ENCODE data around the gene ITPRID1. TPM values are rescaled to one million over a fixed set of nuclear protein-coding genes. Genes with fewer than 3 reads are reported as not detected.

The ITPRID1 gene
- total RNA-seq, 2 experiments from 2014 or later: not detected

- Mint-ChIP-seq H3K27ac (no peak overlapping the region), H3K4me1 (no peaks in the 10 kb centered on the region), H3K36me3 (no peaks in the 10 kb centered on the region), H3K4me3 (no peak overlapping the region), H3K9me3 (no peaks in the 10 kb centered on the region), H3K27me3 (no peaks in the 10 kb centered on the region)
- DNase-seq: no peak
Observed at GRCh38 chr7:31549611-31550010, 35.7 kb downstream of the ITPRID1 start.

- no peaks in the 10 kb centered on the region for H3K36me3 Mint-ChIP-seq
- H3K4me1 Mint-ChIP-seq: no peaks in the 10 kb centered on the region
Observed at GRCh38 chr7:31550432-31550831, 36.5 kb downstream of the ITPRID1 start.

GRCh38 chr7:31553661-31554081 lies 39.8 kb downstream of the ITPRID1 start:
- H3K4me3 Mint-ChIP-seq: no peak overlapping the region
- no peaks in the 10 kb centered on the region for H3K27me3 Mint-ChIP-seq
- no peak overlapping the region for H3K27ac Mint-ChIP-seq
- no peaks in the 10 kb centered on the region for H3K4me1 Mint-ChIP-seq
- no peaks in the 10 kb centered on the region for H3K9me3 Mint-ChIP-seq
- no peaks in the 10 kb centered on the region for H3K36me3 Mint-ChIP-seq
- no peak for DNase-seq

More at GRCh38 chr7:31550432-31550831, 36.5 kb downstream of the ITPRID1 start:
- Mint-ChIP-seq H3K27ac (no peak overlapping the region), H3K4me3 (no peak overlapping the region), H3K27me3 (no peaks in the 10 kb centered on the region), H3K9me3 (no peaks in the 10 kb centered on the region)
- no peak for DNase-seq

- no peak for DNase-seq
- Mint-ChIP-seq H3K36me3 (no peaks in the 10 kb centered on the region), H3K27me3 (no peaks in the 10 kb centered on the region), H3K9me3 (no peaks in the 10 kb centered on the region), H3K27ac (no peak overlapping the region), H3K4me3 (no peak overlapping the region), H3K4me1 (no peaks in the 10 kb centered on the region)
Observed at GRCh38 chr7:31562002-31562401, 48.1 kb downstream of the ITPRID1 start.

GRCh38 chr7:31563522-31563921 lies 49.6 kb downstream of the ITPRID1 start:
- Mint-ChIP-seq H3K4me1 (no peaks in the 10 kb centered on the region), H3K27ac (no peak overlapping the region), H3K9me3 (no peaks in the 10 kb centered on the region), H3K27me3 (no peaks in the 10 kb centered on the region), H3K36me3 (no peaks in the 10 kb centered on the region), H3K4me3 (no peak overlapping the region)
- DNase-seq: no peak

GRCh38 chr7:31563951-31564350 lies 50.1 kb downstream of the ITPRID1 start:
- Mint-ChIP-seq H3K4me1 (no peaks in the 10 kb centered on the region), H3K9me3 (no peaks in the 10 kb centered on the region), H3K27ac (no peak overlapping the region), H3K27me3 (no peaks in the 10 kb centered on the region), H3K36me3 (no peaks in the 10 kb centered on the region), H3K4me3 (no peak overlapping the region)
- no peak for DNase-seq

- H3K27ac Mint-ChIP-seq: no peak overlapping the region
- H3K4me3 Mint-ChIP-seq: no peak overlapping the region
- H3K9me3 Mint-ChIP-seq: no peaks in the 10 kb centered on the region
Observed at GRCh38 chr7:31564661-31565060, 50.8 kb downstream of the ITPRID1 start.

GRCh38 chr7:31569528-31569927 lies 55.6 kb downstream of the ITPRID1 start:
- Mint-ChIP-seq H3K36me3 (no peaks in the 10 kb centered on the region), H3K4me3 (no peak overlapping the region), H3K4me1 (no peaks in the 10 kb centered on the region), H3K27me3 (no peaks in the 10 kb centered on the region), H3K27ac (no peak overlapping the region), H3K9me3 (no peaks in the 10 kb centered on the region)
- DNase-seq: no peak

More at GRCh38 chr7:31564661-31565060, 50.8 kb downstream of the ITPRID1 start:
- Mint-ChIP-seq H3K27me3 (no peaks in the 10 kb centered on the region), H3K4me1 (no peaks in the 10 kb centered on the region), H3K36me3 (no peaks in the 10 kb centered on the region)
- no peak for DNase-seq

- DNase-seq: no peak
- Mint-ChIP-seq H3K36me3 (no peaks in the 10 kb centered on the region), H3K27me3 (no peaks in the 10 kb centered on the region), H3K27ac (no peak overlapping the region), H3K4me3 (no peak overlapping the region), H3K9me3 (peaks cover 2% of the 10 kb centered on the region), H3K4me1 (no peaks in the 10 kb centered on the region)
Observed at GRCh38 chr7:31583526-31583925, 69.6 kb downstream of the ITPRID1 start.

GRCh38 chr7:31583942-31584341 lies 70.1 kb downstream of the ITPRID1 start:
- Mint-ChIP-seq H3K27me3 (no peaks in the 10 kb centered on the region), H3K9me3 (peaks cover 2% of the 10 kb centered on the region), H3K27ac (no peak overlapping the region), H3K36me3 (no peaks in the 10 kb centered on the region), H3K4me3 (no peak overlapping the region), H3K4me1 (no peaks in the 10 kb centered on the region)
- DNase-seq: no peak

- no peaks in the 10 kb centered on the region for H3K4me1 Mint-ChIP-seq
- peaks cover 5% of the 10 kb centered on the region for H3K9me3 Mint-ChIP-seq
- H3K27me3 Mint-ChIP-seq: no peaks in the 10 kb centered on the region
- no peak overlapping the region for H3K27ac Mint-ChIP-seq
- no peak overlapping the region for H3K4me3 Mint-ChIP-seq
- H3K36me3 Mint-ChIP-seq: no peaks in the 10 kb centered on the region
- no peak for DNase-seq
Observed at GRCh38 chr7:31595390-31595789, 81.5 kb downstream of the ITPRID1 start.

GRCh38 chr7:31602041-31602625 lies 88.2 kb downstream of the ITPRID1 start:
- no peaks in the 10 kb centered on the region for H3K36me3 Mint-ChIP-seq
- no peaks in the 10 kb centered on the region for H3K4me1 Mint-ChIP-seq

GRCh38 chr7:31603046-31603445 lies 89.2 kb downstream of the ITPRID1 start:
- DNase-seq: no peak
- Mint-ChIP-seq H3K4me3 (no peak overlapping the region), H3K36me3 (no peaks in the 10 kb centered on the region), H3K27ac (no peak overlapping the region), H3K4me1 (no peaks in the 10 kb centered on the region), H3K9me3 (peaks cover 2% of the 10 kb centered on the region), H3K27me3 (no peaks in the 10 kb centered on the region)

More at GRCh38 chr7:31602041-31602625, 88.2 kb downstream of the ITPRID1 start:
- H3K27me3 Mint-ChIP-seq: no peaks in the 10 kb centered on the region
- no peak overlapping the region for H3K4me3 Mint-ChIP-seq
- peaks cover 2% of the 10 kb centered on the region for H3K9me3 Mint-ChIP-seq
- no peak for DNase-seq
- no peak overlapping the region for H3K27ac Mint-ChIP-seq

- no peaks in the 10 kb centered on the region for H3K4me1 Mint-ChIP-seq
- H3K36me3 Mint-ChIP-seq: no peaks in the 10 kb centered on the region
- no peak overlapping the region for H3K4me3 Mint-ChIP-seq
- H3K9me3 Mint-ChIP-seq: peaks cover 3% of the 10 kb centered on the region
- no peaks in the 10 kb centered on the region for H3K27me3 Mint-ChIP-seq
- H3K27ac Mint-ChIP-seq: no peak overlapping the region
- no peak for DNase-seq
Observed at GRCh38 chr7:31613604-31614003, 99.7 kb downstream of the ITPRID1 start.

- Mint-ChIP-seq H3K27me3 (no peaks in the 10 kb centered on the region), H3K4me3 (no peak overlapping the region), H3K4me1 (no peaks in the 10 kb centered on the region), H3K27ac (no peak overlapping the region), H3K9me3 (no peaks in the 10 kb centered on the region), H3K36me3 (no peaks in the 10 kb centered on the region)
- no peak for DNase-seq
Observed at GRCh38 chr7:31633467-31633866, 119.6 kb downstream of the ITPRID1 start.

- Mint-ChIP-seq H3K36me3 (no peaks in the 10 kb centered on the region), H3K9me3 (no peaks in the 10 kb centered on the region), H3K27me3 (no peaks in the 10 kb centered on the region), H3K4me1 (no peaks in the 10 kb centered on the region), H3K27ac (no peak overlapping the region), H3K4me3 (no peak overlapping the region)
- no peak for DNase-seq
Observed at GRCh38 chr7:31633894-31634494, 120.1 kb downstream of the ITPRID1 start.

Measured in activated naive CD8-positive, alpha-beta T cell treated with anti-CD3 and anti-CD28 coated beads for 36 hours (primary cell).